GM18502 (cell line): ENCODE results near the gene ASB9.
"Not testable (repeated sequence)": the region's sequence is repeated elsewhere in the genome, so short reads cannot be mapped to it uniquely, and the experiment has no call there.

ENCODE experiments used
- ATAC-seq: cut with Tn5 transposase; IDR thresholded peaks from one replicate; pipeline ENCODE4 v1.9.1; 2021; ENCODE audit warnings: mild to moderate bottlenecking; ENCODE audit not compliant: unreplicated experiment, poor library complexity

The ASB9 gene

GRCh38 chrX:15269618-15270521 is at the start of gene ASB9:
Gene ASB9, minus strand, starts transcription at chrX:15270083. Its CDS starts 209 bp downstream, at chrX:15269874.
- ATAC-seq: peak; percentile 73

GRCh38 chrX:15319075-15319474 is 49.2 kb upstream of the ASB9 start:
- ATAC-seq: no peak

DNA sequence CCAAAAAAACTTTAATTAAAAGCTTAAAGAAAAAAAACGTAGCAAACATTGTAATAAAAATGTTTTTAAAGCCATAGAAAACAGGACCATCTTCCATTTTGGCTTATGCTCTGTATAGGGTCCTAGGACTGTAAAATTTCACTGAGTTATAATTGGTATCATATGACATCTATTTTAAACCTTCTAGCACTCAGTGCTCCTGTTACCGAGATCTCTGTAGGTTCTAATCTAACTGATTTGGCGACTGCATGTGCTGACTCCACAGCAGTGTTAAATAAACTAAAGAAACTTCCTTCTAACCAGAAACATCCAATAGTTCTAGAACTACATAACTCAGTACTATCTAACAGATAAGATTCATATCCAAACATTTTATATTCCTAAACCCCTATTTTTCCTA is 45.6 kb upstream of the ASB9 start, which contains the start of gene ASB11:
ASB11 (minus strand) TSS at position 132 of the 400 bp plus-strand sequence; CDS start at position 97, 35 bp downstream.
- ATAC-seq: no peak

GRCh38 chrX:15314472-15314871 is 44.6 kb upstream of the ASB9 start:
- no peak for ATAC-seq

- ATAC-seq: no peak
Measured at GRCh38 chrX:15311119-15311518, 41.2 kb upstream of the ASB9 start.

GRCh38 chrX:15310117-15310516 is 40.2 kb upstream of the ASB9 start:
- no peak for ATAC-seq

DNA sequence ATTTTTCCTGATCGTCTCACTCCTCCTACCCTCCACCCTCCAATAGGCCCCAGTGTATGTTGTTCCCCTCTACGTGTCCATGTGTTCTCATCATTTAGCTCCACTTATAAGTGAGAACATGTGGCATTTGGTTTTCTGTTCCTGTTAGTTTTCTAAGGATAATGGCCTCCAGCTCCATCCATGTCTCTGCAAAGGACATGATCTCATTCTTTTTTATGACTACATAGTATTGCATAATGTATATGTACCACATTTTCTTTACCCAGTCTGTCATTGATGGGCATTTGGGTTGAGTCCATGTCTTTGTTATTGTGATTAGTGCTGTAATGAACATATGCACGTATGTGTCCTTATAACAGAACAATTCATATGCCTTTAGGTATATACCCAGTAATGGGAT is 36.0 kb upstream of the ASB9 start:
- not testable (repeated sequence) for ATAC-seq

GRCh38 chrX:15301924-15302323 is 32.0 kb upstream of the ASB9 start:
- no peak for ATAC-seq

DNA sequence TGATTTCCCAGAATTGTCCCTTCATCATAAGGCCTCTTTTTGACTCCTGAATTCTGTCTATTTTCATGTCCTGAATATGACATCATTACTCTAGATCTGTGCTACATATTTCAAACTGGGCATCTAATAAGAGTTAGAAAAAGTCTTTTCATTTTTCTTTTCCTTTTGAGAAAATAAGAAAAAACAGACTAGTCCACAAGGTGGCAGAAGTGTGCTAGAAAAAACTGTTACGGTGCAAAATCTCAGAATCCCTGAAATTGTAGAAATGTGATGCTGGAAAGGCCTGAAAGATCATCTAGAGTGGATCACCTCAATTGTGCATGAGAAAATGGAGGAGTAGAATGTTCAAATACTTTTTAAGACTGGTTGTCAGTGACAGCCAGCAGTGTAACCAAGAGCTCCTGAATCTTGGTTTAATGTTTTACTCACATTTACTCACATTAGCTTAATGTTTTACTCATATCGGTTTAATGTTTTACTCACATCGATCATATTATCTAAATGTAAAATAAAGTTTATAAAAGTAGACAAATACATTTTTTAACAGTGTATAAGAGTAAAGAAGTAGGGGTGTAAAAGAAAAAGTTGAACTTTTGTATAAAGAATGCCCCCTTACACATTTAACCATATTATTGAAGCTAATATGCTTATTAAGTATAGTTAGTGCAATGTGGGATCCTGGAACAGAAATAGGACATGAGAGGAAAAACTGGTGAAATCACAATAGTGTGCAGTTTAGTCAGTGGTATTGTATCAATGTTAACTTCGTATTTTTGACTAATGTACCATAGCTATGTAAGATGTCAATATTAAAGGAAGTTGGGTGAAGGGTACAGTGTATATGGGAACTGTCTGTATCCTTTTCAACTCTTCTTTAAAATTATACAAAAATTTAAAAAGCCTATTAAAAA is 30.3 kb upstream of the ASB9 start:
- ATAC-seq: no peak

GRCh38 chrX:15298780-15299179 is 28.9 kb upstream of the ASB9 start:
- no peak for ATAC-seq

DNA sequence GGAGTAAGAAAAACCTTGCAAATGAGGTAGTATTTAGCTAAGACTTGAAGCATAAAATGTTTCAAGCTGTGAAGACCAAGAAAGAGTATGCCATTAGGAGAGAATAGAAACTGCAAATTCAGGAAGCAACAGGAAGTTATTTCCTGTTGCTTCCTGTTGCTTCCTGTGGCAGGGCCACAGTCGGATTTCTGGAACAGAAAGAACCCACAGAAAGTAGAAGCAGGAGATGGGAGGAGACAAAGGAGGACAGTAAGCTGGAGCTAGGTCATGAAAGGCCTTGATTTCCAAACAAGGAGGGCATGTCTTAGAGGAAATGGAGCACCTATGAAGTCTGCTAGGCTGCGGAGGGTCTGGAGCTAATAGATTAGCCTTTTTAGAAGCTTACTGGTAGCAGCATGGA is 28.3 kb upstream of the ASB9 start:
- ATAC-seq: no peak

DNA sequence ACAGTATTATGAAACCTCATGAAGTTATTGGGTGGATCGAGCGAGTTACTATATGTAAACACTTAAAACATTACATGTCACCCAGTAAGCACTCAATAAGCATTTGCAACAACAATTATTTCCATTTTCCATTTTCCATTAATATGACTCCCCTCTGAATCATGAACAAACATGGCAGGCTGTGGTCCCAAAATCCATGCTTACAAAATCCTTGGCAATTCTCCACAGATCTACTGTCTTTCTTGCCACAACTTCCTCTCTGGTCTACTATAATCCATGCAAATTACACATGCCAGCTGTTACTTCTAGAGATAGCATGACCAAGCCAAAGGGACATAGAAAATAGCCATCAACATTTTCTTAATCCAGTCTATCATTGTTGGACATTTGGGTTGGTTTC is 23.6 kb upstream of the ASB9 start:
- ATAC-seq: no peak

DNA sequence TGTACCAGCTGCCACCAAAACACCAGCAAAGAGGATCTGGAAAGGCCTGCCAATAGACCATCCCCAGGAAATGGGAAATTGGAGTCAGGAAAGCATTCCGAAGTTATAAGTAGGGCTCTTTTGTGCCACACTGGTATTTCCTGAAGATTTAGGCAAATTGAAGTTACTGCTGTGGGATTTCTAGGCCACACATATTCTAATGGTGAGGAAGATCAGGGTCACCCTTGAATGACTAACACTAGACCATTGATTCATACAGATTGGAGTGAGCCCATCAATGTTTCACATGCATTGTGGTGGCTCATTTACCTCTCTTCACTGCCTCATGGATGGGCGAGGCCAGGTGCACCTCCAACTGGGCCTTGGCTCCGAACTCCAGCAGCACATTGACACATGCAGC is 23.0 kb upstream of the ASB9 start:
- no peak for ATAC-seq

DNA sequence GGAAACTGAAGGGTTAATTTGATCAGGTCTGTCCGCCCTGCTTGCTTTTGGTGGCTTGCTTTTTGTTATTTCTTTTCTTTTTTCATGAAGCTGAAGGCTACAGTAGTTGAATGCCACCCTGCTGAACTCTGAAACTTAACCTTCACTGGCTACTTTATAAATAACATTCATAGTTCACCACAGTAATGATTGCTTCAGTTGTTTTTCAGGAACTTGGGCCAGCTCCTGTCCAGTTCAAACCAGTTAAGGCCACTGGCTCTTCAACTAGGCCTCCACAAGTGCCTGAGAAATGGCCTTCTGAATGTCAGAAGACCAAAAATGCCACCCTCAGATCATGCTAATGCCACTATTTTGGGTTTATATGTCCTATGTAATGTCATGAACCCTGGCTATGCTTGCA is 7.7 kb upstream of the ASB9 start:
- ATAC-seq: no peak

DNA sequence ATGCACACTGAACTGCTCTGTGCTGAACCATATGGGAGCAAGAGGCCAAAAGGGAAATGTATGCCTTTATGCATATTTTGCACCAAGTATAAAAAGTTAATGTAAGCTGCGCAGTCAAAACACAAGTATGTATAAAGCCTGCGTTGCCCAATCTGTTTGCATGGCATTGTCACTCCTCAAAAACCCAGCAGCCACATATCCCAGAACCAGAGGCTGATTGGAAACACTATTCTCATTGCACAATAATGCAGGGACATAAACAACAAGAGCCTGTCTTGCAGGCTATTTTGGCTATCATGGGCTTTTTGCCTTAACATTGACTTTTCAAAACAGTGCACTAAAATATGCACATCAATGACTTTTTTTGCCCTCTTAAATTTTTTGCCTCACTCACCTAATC is 5.1 kb upstream of the ASB9 start:
- ATAC-seq: no peak

DNA sequence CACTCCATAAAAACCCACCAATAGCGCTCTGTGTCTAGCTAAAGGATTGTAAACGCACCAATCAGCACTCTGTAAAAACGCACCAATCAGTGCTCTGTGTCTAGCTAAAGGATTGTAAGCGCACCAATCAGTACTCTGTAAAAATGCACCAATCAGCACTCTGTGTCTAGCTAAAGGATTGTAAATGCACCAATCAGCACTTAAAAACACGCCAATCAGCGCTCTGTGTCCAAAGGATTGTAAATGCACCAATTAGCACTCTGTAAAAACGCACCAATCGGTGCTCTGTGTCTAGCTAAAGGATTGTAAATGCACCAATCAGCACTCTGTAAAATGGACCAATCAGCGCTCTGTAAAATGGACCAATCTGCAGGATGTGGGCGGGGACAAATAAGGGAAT is 3.4 kb upstream of the ASB9 start:
- ATAC-seq: not testable (repeated sequence)

GRCh38 chrX:15271757-15272156 is 1.9 kb upstream of the ASB9 start:
- ATAC-seq: no peak

DNA sequence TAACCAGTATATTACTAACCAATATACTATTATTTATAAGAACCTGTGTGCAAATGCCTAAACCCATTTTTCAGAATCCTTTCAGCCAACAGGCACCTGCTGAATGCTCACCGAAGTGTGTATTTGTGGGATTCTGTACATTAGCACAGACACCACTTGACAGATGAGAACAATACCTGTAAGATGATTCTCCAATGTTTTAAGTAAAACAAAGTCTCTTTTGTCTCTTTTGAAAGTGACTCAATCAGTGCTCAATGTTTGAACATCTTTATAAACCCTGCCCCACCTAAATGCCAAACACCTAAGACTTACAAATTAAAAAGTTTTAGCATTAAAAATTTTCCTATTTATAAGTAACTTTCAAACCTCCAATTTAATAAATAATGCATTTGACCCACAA is 763 bp downstream of the ASB9 start:
- ATAC-seq: no peak

DNA sequence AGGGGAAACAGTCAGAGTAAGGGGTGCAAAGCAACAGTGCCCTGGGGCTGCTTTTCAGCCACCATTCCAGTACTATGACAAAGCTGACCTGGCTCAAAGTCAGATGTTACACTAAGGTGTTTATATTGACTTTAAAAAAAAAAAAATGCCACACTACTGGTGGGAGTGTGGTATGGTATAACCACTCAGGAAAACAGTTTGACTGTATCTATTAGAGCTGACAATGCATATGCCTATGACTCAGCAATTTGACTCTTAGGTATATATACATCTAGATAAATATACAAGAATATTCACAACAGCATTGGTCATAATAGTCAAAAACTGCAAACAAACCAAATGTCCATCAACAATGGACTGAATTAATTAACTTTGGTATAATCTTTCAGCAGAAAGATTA is 15.0 kb downstream of the ASB9 start:
- ATAC-seq: no peak

- no peak for ATAC-seq
Measured at GRCh38 chrX:15245896-15246295, 24.0 kb downstream of the ASB9 start.

DNA sequence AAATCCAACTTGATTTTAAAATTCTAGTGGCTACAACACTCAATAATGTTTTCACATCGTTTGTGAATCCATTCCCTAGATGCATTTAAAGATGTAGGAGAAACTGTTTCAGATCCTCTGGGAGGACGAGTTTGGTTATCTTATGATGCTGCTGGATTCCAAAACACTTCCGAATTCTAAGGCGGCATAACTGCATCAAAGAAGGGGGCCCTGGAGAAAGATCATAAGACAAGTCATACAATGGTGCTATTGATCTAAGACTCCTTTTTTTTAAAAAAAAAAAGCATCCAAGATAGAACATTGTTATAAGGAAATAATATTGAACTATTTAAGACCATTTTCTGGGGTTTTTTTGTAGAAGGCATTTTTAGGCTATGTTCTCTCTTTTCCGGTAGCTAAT is 25.5 kb downstream of the ASB9 start:
- ATAC-seq: no peak
